Gastrocnemius medialis (tissue), 4 donors: ENCODE measurements around the gene NDUFB8. TPM values are rescaled to one million over a fixed set of nuclear protein-coding genes. Genes with fewer than 3 reads are reported as not detected.

ENCODE experiments used
- ATAC-seq, 2 donors: fragments of 150-250 bp; one replicate each; pipeline ENCODE4 v1.9.1; 2016
- DNase-seq, 2 donors: peaks; one replicate each; pipeline ENCODE4 v3.0.0-alpha.2; 2019
- H3K27ac ChIP-seq, 4 donors: fragments of 200-600 bp; sonication (generic); 1 replicate in 1 of 4; 2 replicates in 3 of 4; pipeline ENCODE4 v1.5.1; 2016 to 2018; ENCODE audit warnings: mild to moderate bottlenecking in 2 of 4, moderate library complexity in 1 of 4
- H3K27me3 ChIP-seq, 3 donors: fragments of 200-600 bp; sonication (generic) in 2 of 3; 1 replicate in 1 of 3; 2 replicates in 2 of 3; pipeline versions ENCODE4 v1.5.1 to v1.6.0; 2016 to 2019; ENCODE audit warnings: mild to moderate bottlenecking in 1 of 3, moderate library complexity in 1 of 3
- H3K36me3 ChIP-seq, 2 donors: fragments of 200-600 bp; sonication (generic) in 1 of 2; one replicate each; pipeline ENCODE4 v1.5.1; 2017 to 2018
- H3K4me1 ChIP-seq, 2 donors: fragments of 200-600 bp; sonication (generic) in 1 of 2; one replicate each; pipeline ENCODE4 v1.5.1; 2016 to 2017; ENCODE audit warnings: mild to moderate bottlenecking in 2 of 2
- H3K4me3 ChIP-seq, 4 donors: fragments of 200-600 bp; sonication (generic) in 3 of 4; 1 replicate in 1 of 4; 2 replicates in 3 of 4; pipeline ENCODE4 v1.5.1; 2016 to 2019; ENCODE audit warnings: mild to moderate bottlenecking in 2 of 4
- H3K9me3 ChIP-seq, 3 donors: fragments of 200-600 bp; sonication (generic) in 2 of 3; 1 replicate in 1 of 3; 2 replicates in 2 of 3; pipeline ENCODE4 v1.5.1; 2016 to 2019
- CTCF ChIP-seq, 5 experiments: fragments of 450-650 bp in 3 of 5; fragments of 200-600 bp in 2 of 5; sonication (generic) in 2 of 5; IDR thresholded peaks in 4 of 5; conservative IDR thresholded peaks in 1 of 5; 1 replicate in 4 of 5; 2 replicates in 1 of 5; pipeline ENCODE4 v1.5.1; 2016 to 2019; ENCODE audit warnings: antibody characterized with exemption in 5 of 5, mild to moderate bottlenecking in 3 of 5, moderate library complexity in 3 of 5
- POLR2A ChIP-seq, 2 donors: fragments of 450-650 bp; IDR thresholded peaks; one replicate each; pipeline ENCODE4 v1.6.1; 2017; ENCODE audit warnings: antibody characterized with exemption in 2 of 2, mild to moderate bottlenecking in 2 of 2, moderate library complexity in 2 of 2
- in situ Hi-C, 4 donors: fragments of 200-750 bp; cut with MboI; loops; one replicate each; pipeline versions ENCODE4 v1.15.0 to v1.8.0; 2017; ENCODE audit warnings: low sequenced_read_pairs in 4 of 4
- intact Hi-C: fragments of 100-400 bp; cut with DNase I; formaldehyde crosslinking; loops from one replicate; pipeline ENCODE4 v1.15.1; 2023; ENCODE audit warnings: low total_unique reads
- total RNA-seq, 4 donors: library from RNA; depleted of rRNA; stranded (reverse); fragments of >200 nt; gene quantifications; one replicate each; pipeline versions ENCODE4 v1.1.0 to v1.2.3, GENCODE V29; 2016

Gene NDUFB8
- total RNA-seq, 4 donors from 2014 or later, result 170 to 229 (median 219) TPM

DNA sequence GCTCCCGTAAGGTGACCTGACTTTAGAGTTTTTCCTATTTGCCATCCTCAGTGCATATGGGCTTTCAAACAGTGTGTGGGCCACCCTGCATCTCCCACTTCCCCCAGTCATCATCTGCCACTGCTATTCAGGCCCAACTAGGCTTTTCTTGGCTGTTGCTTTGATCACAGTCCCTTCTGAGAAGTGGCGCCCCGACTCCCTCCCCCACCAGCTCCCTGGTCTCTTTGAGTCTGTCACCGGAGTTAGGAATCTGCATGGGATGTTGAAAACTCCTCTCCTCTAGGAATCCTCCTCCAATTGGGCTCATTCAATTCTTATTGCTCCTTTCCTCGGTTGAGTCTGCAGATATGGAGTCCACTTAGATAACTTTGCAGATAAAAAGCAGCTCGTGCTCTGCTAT lies 38.2 kb upstream of the NDUFB8 start:
- in situ Hi-C loops, result no loop called here
- ATAC-seq (no peak), DNase-seq (no peak)
- TF ChIP-seq POLR2A (IDR thresholded peaks at IDR 0.05), result no peak
- no peak for TF ChIP-seq CTCF (IDR thresholded peaks at IDR 0.05 in 4 of 5, conservative IDR thresholded peaks at IDR 0.05 in 1 of 5)
- intact Hi-C loops, result no loop called here
- no peaks in the 10 kb centered on the region for H3K36me3 ChIP-seq
- peaks cover 53 to 74% (median 63%) of the 10 kb centered on the region in 3 donors for H3K27me3 ChIP-seq
- H3K4me1 ChIP-seq, result no peaks in the 10 kb centered on the region
- H3K27ac ChIP-seq, result no peak overlapping the region
- no peaks in the 10 kb centered on the region for H3K9me3 ChIP-seq
- H3K4me3 ChIP-seq, result no peak overlapping the region

DNA sequence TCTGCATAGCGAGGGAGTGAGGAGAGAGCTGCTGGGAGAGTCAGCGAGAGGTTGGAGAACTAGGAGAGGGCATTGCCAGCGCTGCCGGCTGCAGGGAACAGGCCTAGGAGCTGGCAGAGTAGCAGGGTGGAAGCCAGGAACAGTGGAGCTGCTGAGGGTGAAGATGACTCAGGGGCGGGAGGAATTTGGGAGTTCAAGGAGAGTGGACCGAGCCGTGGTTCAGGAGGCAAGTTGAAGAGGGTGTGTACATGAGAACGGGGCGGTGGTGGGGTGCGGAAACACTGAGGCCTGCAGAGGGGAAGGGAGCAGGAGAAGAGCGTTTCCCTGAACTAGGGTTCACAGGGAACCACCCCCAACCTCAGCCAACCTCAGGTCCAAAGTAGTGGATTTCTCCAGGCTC lies 37.6 kb upstream of the NDUFB8 start:
- in situ Hi-C loops (no loop called here), intact Hi-C loops (no loop called here)
- Histone ChIP-seq H3K4me1 (peaks cover 3 to 6% of the 10 kb centered on the region in 2 donors), H3K36me3 (no peaks in the 10 kb centered on the region), H3K9me3 (no peaks in the 10 kb centered on the region), H3K4me3 (no peak overlapping the region), H3K27me3 (peaks cover 59 to 79% (median 69%) of the 10 kb centered on the region in 3 donors), H3K27ac (no peak overlapping the region)
- TF ChIP-seq POLR2A (IDR thresholded peaks at IDR 0.05) (no peak), CTCF (IDR thresholded peaks at IDR 0.05 in 4 of 5, conservative IDR thresholded peaks at IDR 0.05 in 1 of 5) (no peak)
- no peak for ATAC-seq
- no peak for DNase-seq

DNA sequence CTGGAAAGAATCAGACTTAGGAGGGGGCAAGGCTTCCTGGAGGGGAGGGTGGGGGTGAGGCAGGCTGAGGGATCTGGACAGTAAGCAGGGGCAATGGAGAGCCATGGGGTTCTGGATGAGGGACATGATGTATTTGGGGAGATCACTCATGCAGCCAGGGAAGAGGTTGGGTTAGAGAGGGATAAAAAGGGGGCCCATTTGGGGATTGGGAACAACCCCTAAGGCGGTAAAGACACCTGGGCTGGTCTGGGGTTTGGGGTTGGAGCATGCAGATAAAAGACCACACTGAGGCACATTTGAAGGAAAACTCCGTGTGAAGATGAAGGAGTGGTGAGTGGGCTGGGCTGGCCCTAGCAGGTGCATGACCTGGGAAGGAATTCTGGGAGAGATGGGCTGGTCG lies 36.9 kb upstream of the NDUFB8 start:
- ATAC-seq, result no peak
- Histone ChIP-seq H3K36me3 (no peaks in the 10 kb centered on the region), H3K9me3 (no peaks in the 10 kb centered on the region), H3K4me3 (no peak overlapping the region), H3K27me3 (peaks cover 65 to 86% (median 72%) of the 10 kb centered on the region in 3 donors), H3K27ac (no peak overlapping the region), H3K4me1 (peaks cover 10 to 13% of the 10 kb centered on the region in 2 donors)
- in situ Hi-C loops, result no loop called here
- intact Hi-C loops, result no loop called here
- TF ChIP-seq CTCF (IDR thresholded peaks at IDR 0.05 in 4 of 5, conservative IDR thresholded peaks at IDR 0.05 in 1 of 5) (no peak), POLR2A (IDR thresholded peaks at IDR 0.05) (no peak)
- DNase-seq, result no peak

- ATAC-seq (no peak), DNase-seq (no peak)
- Histone ChIP-seq H3K27me3 (peaks cover 65 to 83% (median 70%) of the 10 kb centered on the region in 3 donors), H3K4me3 (no peak overlapping the region), H3K4me1 (peaks cover 10 to 14% of the 10 kb centered on the region in 2 donors), H3K27ac (no peak overlapping the region), H3K9me3 (no peaks in the 10 kb centered on the region), H3K36me3 (no peaks in the 10 kb centered on the region)
- in situ Hi-C loops (no loop called here), intact Hi-C loops (no loop called here)
- TF ChIP-seq POLR2A (IDR thresholded peaks at IDR 0.05) (no peak), CTCF (IDR thresholded peaks at IDR 0.05 in 4 of 5, conservative IDR thresholded peaks at IDR 0.05 in 1 of 5) (no peak)
These were observed 35.7 kb upstream of the NDUFB8 start for GRCh38 chr10:100565206-100565985.
